SHP77 (cell line): ENCODE measurements around the gene BMP8B.
"Not testable (repeated sequence)": the region's sequence is repeated elsewhere in the genome, so short reads cannot be mapped to it uniquely, and the experiment has no call there.

Experiments used
- DNase-seq, 2 experiments: peaks; one replicate each; lab custom pipeline; 2025; lab: John Stamatoyannopoulos, UW

Gene BMP8B, protein sequence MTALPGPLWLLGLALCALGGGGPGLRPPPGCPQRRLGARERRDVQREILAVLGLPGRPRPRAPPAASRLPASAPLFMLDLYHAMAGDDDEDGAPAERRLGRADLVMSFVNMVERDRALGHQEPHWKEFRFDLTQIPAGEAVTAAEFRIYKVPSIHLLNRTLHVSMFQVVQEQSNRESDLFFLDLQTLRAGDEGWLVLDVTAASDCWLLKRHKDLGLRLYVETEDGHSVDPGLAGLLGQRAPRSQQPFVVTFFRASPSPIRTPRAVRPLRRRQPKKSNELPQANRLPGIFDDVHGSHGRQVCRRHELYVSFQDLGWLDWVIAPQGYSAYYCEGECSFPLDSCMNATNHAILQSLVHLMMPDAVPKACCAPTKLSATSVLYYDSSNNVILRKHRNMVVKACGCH

DNA sequence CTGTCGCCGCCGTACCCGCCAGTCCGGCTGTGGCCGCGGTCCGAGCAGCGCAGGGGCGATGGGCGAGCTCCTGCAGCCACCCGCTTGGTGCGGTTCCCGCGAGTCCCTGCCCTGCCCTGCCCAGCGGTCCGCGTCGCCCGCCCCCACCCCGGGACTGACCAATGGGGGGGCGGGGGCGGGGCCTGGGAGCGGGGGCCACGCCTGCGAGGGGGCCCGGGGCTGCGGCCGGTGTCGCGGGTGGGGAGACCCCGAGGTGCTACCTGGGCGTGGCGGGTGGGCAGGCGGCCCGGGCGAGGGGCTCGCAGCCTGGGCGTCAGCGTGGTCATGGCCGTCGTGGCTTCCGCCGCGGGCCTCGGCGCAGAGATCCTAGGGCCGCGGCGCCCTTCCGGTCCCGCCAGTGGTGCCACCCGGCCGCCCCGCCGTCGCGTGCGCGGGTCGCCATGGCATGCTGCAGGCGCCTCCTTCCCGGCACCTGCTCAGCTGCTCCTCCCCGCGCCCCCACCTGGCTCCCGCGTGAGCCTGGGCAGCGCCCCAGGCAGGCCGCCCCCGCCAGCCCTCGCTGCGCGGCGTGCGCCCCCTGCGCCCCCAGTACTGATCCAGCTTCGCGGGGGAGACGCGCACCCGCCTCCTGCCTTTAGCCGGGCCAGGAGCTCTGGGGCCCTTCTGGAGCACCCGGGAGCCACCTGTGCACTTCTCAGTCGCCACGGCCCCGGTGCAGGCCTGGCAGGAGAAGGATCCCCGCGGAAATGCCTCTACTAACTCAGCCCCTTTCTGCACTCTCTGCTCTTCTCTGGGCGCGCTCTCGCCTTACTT lies at the start of gene BMP8B:
Gene BMP8B, minus strand, starts transcription at position 108 of the 813 bp plus-strand sequence. CDS start 380 bp downstream, outside the sequence.
- DNase-seq: peak; percentile 41 to 77

DNA sequence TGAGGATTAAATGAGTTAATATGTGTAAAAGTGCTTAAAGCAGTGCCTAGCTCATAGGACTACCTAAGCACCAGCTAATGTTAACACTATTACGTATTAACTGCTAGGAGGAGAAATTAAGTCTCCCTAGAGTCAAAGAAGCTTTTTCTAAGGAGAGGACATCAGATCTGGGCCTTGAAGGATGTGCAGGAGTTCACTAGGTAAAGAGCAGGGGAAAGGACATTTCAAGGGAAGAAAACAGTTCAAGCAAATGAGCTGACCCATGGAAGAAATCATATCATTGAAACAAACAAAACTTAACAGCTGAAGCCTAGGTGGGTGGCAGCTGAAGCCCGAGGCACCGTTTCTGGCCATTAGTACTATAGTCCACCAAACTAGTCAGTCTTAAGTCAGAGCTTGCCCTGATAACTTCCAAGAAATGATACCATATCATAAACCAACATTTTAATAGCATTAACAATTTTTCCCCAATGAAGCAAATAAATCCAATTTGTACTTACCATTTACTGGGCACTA lies 48.0 kb upstream of the BMP8B start:
- DNase-seq: no peak

DNA sequence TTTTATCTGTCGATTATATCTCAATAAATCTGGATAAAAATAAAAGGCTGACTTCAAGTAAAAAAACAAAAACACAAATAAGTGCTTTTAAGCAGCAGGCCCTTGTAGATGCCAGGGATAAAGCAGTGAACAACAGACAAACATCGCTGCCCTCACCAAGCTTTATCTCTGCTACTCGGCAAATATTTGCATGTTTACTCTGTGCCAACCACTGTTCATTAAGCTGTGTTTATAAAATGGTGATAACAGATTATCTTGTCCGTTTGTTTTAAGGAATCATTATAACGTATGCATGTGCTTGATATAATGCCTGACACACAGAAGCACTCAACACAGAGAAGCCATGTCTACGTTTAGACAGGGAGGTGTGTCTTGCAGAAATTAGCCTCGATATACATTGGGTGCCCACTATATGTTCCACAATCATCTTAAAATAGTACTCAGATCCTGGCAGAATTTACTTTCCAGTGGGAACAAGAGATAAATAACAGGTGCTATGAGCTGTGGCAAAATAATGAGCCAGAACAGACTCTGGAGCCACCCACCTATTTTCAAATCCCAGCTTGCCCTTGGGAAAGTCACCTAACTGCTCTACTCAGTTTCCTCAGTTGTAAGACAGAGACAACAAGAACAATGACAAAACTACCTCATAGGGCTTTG lies 47.4 kb upstream of the BMP8B start:
- no peak for DNase-seq

DNA sequence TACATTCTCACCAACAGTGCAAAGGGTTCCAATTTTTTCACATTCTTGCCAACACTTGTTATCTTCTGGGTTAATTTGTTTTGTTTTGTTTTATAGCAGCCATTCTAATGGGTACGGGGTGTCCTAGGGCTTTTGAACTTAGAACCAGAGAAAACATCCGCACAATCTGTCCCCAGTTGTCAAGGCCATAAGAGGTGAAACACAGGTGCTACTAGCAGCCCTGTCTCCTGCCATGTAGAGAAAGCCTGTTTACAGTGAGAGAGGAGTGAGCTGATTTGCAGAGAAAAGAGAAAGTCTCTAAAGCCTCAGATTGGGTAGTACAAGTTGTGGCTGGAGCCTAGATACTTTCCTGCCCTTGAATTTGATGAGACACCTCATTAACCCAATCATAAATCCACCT lies 46.4 kb upstream of the BMP8B start:
- DNase-seq: no peak

DNA sequence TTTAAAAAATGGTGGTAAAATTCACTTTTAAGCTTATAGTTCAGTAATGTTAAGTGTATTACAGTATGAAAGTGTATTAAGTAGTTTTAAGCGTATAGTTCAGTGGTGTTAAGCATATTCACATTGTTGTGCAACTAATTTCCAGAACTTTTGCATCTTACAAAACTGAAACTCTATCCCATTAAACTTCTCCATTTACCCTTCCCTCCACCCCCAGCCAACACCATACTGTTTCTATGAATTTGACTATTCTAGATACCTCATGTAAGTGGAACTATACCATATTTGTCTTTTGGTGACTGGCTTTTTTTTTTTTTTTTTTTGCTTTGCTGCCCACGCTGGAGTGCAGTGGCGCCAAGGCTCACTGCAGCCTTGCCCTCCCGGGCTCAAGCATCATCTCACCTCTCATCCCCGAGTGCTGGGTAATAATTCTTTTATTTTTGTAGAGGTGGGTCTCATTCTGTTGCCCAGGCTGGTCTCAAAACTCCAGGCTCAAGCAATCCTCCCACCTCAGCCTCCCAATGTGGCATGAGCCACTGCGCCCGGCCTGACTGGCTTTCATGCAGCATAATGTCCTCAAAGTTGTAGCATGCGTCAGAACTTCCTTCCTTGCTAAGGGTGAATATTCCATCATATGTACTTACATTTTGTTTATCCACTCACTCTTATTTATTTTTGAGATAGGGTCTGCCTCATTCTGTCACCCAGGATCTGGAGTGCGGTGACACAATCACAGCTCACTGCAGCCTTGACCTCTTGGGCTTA lies 45.1 kb upstream of the BMP8B start:
- no peak for DNase-seq

DNA sequence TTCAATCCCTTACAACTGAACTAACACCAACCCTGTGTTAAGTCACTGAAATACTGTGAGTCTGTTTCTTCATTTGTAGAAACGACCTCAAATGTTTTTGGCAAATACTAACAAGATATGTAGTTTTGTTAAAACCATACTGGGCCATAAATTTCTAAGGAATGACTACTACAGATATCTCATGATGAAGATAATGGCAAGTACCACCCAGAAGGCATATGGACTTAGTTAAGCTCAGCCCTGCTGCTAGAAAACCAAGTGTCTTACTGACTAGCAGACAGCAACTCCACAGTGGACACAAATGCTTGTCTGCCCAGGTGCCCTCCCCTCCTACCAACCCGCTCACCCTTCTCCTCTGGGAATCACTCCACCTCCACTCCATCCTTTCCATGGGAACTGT lies 44.5 kb upstream of the BMP8B start:
- DNase-seq: no peak

DNA sequence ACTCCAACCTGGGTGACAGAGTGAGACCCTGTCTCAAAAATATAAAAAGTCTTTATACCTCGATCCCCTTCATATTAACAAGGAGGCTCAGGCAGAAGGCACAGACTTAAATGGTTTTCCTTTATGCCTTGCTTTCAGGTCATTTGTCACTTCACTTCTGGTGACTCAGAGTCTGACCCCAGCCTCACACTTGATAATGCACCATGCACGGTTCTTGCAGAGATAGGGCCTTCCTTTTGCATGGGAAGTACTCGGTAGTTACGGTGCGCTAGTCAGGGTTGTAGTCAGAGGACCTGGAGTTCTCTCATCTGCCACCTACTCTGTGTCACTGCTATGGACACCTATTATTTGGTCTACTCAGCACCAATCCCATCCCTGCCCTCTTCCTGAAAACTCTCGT lies 43.6 kb upstream of the BMP8B start:
- no peak for DNase-seq

DNA sequence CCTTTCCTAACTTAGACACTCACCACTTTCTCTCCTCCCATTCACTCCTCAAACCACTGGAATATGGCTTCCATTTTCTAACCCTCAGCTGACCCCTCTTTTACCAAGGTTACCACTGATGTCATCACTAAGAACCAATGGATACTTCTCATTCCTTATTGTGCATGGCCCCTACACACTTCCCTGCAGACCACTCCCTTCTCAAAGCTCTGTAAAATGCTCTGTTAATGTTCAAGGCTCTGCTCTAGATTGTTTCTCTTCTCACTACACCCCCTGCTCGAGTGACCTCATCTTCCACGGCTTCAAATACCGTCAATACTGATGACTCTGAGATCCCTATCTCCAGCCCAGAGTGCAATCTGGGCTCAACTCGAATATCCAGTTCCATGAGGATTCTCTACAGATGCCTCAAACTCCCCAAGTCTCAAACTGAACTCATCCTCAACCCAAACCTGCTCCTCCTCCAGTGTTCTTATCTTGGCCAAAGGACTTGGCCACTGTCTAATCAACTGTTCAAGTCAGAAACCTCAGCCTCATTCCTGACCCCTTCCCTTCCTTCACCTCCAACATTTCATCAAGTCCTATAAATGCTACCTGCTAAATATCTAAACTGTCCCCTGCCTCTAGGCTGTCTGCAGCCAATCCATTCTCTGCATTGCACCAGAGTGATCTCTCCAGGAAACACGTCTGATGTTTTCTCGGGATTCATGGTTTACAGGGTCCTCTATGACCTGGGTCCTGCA lies 41.3 kb upstream of the BMP8B start:
- DNase-seq: no peak

DNA sequence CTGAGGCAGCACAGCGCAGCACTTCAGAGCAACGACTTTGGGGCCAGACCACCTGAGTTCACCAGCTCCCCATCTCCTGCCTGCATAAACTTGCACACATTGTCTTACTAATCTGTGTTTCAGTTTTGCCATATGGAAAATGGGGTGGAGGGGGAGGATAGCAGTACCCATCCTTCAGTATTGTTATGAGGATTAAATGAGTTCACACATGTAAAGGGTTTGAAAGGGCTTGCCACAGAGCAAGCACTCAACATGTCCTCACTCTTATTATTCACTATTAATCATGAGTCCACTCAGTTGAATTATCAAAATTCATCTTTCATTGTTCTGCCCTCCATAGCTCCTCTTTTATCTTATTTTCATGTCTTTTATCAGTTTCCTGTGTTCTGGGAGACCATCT lies 40.1 kb upstream of the BMP8B start:
- no peak for DNase-seq

DNA sequence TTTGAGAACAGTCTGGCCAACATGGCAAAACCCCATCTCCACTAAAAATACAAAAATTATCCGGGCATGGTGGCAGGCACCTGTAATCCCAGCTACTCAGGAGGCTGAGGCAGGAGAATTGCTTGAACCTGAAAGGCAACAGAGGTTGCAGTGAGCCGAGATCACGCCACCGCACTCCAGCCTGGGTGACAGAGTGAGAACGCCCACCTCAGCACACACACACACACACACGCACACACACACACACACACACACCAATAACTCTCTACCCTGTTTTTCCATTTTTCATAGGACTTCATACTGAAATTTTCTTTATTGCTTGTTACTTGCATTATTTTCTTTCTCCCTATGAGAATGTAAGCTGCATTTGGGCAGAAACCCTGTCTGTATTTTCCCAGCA lies 39.6 kb upstream of the BMP8B start:
- DNase-seq: not testable (repeated sequence)

DNA sequence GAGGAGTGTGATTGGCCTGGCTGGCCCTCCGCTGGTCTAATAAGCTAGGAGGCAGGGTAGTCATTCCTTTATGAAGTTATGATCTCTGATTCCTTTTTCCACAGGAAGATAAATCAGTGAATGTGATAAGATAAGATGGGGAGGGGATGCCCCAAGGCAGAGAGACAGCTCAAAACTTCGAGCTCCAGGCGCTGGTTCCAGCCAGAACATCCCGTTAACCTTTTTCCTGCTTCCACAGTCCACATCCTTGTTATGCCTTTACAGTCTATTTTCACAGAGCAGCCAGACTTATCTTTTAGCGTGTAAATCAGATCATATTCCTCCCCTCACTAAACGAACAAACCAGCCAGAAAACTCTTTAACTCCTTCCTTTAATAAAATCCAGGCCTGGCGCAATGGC lies 38.5 kb upstream of the BMP8B start:
- DNase-seq: no peak

DNA sequence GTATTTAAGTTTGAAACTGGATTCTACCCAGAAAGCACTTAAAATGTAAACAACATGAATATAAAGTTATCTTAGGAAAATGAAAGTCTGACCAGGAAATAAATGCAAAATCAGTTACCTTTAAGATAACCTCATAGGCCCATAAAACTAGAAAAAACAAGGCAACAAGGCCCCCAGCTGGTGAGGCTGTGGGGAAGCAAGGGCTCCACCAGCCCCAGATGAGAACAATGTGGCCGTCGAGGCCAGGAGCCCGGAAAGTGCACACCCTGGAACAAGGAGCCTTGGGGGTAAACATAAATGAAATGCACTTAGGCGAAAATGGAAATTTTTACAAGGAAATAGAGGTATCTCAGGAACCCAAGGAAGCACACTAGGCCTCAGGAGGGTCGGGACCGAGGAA lies 37.9 kb upstream of the BMP8B start:
- no peak for DNase-seq

DNA sequence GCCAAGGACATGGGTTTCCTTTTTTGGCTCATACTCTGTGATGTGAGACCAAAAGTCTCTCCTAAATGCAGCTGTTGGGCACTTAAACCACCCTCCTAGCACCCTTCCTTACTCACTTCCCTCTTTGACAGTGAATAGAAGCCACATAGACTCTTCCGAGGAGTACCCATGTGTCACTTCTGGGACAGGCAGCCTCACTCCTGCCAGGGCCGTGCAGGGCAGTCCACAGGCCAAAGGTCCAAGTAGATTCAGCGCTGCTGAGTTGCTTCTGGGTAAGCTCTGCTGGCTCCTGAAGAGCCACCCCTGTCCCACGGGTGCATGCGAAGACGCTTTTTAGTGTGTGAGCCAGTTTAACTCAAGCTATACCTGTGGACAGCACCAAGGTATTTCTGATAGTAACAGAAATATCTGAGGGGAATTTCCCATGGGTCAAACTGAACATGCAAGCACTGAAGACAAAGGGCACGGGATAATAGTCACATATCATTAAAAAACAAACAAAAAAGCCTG lies 36.8 kb upstream of the BMP8B start:
- peak in 1 of 2 experiments; percentile 27 for DNase-seq

DNA sequence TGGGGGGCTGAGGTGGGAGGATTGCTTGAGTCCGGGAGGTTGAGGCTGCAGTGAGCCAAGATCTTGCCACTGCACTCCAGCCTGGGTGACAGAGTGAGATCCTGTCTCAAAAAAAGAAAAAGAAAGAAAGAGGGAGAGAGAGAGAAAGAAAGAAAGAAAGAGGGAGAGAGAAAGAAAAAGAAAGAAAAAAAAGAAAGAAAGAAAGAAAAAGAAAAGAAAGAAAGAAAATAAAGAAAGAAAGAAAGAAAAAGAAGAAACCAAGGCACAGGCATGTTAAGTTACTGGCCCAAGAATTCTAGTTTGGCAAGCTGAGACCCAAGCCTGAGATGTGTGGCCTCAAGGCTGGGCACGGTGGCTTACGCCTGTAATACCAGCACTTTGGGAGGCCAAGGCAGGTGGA lies 34.8 kb upstream of the BMP8B start:
- DNase-seq: not testable (repeated sequence)

DNA sequence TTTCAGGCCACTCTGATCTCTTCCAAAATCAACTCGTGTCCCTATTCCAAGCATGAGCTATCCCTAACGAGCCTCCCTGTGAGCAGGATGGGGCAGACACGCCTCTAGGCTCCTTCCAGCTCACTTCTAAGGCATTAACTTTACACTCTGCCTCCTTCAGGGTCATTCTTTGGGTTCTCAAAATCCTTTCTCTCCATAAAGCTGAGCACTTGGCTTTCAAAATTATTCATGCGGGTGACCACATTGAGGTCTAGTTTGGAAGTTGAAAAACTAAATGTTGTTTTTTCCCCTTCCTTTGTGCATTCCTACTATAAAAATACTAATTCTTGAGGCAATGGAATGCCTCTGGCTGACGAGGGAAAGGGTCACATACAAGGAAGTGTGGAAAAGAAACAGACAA lies 33.5 kb upstream of the BMP8B start:
- DNase-seq: no peak

DNA sequence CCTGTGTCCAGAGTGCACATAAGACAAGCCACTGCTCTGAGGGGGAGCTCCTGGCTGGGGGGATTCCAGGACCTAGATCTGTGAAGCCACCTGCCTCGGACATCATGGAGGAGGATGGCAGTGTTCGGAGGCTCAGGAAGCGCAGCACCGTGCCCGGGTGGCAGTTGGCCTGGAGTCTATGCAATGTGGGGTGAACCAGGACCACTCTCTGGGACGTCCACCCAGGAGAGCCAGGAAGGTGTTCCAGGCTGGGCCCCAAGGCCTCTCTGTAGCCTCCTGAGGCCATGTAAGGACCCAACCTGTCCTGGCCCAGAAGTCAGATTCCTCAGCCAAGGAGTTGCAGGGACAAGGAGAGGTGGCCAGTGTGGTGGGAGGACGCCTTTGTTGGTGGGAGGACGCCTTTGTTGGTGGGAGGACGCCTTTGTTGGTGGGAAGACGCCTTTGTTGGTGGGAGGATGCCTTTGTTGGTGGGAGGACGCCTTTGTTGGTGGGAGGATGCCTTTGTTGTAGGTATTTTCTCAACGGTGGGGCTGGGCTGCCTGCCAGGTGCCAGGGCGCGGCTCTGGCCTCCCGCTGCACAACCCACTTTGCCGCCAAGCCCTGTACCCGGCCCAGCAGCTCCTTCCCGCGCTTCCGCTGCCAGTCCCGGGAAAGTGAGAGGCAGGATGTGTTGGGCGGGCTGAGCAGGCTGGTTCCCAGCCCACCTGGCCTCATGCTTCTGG lies 30.6 kb upstream of the BMP8B start:
- no peak for DNase-seq

DNA sequence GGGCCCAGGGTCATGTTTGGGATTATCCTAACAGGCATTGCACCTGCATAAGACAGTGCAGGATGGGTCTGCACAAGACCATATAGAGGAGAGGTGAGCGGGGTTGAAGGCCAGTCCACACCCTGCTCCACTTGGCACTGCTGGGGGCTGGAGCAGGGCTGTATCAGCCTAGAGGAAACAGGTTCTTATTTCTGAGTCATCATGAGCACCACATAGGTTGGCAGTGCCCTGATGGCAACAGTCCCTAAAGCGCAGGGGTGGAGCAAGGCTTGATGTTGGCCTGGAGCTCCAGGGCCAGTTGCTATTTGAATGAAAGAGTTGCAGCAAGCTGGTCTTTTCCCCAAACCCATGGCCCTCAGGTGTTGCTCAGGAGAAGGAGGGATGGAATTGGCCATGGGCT lies 29.8 kb upstream of the BMP8B start:
- no peak for DNase-seq

DNA sequence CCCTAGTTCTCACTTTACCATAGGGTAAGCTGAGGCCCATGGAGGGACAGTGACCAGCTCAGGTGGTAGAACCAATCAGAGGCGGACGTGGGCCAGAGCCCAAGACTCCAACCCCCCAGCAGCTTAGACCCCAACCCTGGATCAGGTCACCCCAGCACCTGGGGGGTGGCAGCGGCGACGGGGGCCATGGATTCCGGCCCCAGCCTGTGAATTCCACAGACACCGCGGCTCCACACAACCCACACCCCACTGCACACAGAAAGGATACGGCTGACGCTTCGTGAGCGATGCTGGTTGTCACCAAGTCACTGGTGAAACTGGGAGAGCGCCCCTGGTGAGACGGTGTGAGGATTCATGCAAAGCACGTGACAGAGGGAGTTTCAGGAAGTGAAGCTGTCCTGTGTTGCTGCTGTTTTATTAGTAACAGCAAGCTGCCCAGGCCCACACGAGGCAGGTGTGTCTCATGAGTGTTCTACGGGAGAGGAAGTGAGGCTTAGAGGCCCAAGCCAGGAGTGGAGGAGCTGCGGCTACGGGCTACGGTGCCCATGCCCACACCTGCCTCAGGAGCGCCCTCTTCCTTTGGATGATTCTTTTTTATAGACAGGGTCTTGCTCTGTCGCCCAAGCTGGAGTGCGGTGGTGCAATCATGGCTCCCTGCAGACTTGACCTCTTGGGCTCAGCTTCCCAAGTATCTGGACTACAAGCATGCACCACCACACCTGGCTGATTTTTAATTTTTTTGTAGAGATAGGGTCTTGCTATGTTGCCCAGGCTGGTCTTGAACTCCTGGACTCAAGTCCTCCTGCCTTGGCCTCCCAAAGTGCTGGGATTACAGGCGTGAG lies 28.6 kb upstream of the BMP8B start:
- DNase-seq: peak; percentile 90 to 91

DNA sequence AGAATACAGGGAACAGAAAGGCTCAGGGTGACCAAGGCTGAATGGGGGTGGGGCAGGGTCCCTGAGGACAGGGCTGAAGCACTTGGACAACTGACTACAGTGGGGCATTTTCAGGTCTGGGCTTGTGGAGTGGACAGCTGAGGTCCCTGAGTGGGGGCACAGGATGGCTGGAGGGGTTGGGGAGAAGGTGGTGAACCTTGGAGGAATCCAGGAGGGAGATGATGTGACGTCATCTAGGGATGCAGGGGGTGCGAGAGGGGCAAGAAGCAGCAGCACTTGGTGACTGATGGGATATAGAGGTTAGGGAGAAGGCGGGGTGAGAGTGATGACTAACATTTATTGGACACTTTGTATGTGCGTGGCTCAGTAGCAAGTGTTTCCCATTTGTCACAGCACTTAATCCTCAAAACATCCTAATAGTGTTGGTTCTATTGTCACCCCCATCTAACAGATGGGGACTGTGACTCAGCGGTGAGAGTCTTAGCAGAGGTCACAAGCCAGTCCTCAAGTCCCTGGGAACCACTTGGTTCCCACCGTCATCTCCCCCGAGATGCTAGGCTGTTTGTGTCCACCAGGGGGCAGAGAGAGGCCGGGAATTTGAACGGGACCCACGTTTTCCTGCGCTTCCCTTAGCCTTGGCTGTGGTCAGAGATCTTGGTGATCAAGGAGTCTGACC lies 27.9 kb upstream of the BMP8B start:
- DNase-seq: peak; percentile 36 to 63
